K562 (cell line): ENCODE results near the gene ZMYND8. TPM values are rescaled to one million over a fixed set of nuclear protein-coding genes. Genes with fewer than 3 reads are reported as not detected.

Source experiments
- ATAC-seq: fragments of 200-7000 bp; cut with Tn5 transposase; 3 replicates; pipeline ENCODE4 v1.9.1; 2020; ENCODE audit warnings: moderate library complexity
- BruUV-seq: library from RNA; stranded (reverse); fragments of 400-500 nt; replicated peaks from 2 replicates; lab custom pipeline; 2021; lab: Mats Ljungman, UMichigan
- CTCF ChIA-PET: fragments of 300-600 bp; formaldehyde crosslinking; extraction: SDS; loops from one replicate; lab custom pipeline; 2021; ENCODE audit warnings: low intra/inter-chr PET ratio; lab: Yijun Ruan, JAX
- POLR2A ChIA-PET: fragments of 300-600, 350-650 bp; sonication (Branson Sonifier 250); formaldehyde crosslinking; extraction: SDS; loops from one replicate; lab custom pipeline; 2021; ENCODE audit warnings: antibody characterized with exemption, inconsistent platforms; lab: Yijun Ruan, JAX
- DNase-seq, 4 experiments: peaks; one replicate each; pipeline versions ENCODE4 v3.0.0 to v3.0.0-alpha.2; 2011 to 2018; ENCODE audit warnings: low spot score in 3 of 4, mixed read lengths in 3 of 4; ENCODE audit errors: extremely low read depth in 1 of 4
- FAIRE-seq: peaks from 2 replicates; lab custom pipeline; 2011; peaks lifted over from hg19 to GRCh38; lab: Jason Lieb, UNC
- H2AFZ ChIP-seq: 2 replicates; pipeline ENCODE4 v1.6.0; 2011; ENCODE audit warnings: low read depth, low read length, control low read depth, inconsistent platforms
- H3K27ac ChIP-seq: fragments of 200-600 bp; 3 replicates; pipeline ENCODE4 v1.8.0; 2011; ENCODE audit warnings: low read depth, mild to moderate bottlenecking, control low read depth, inconsistent platforms, low read length, moderate library complexity, mixed read lengths; ENCODE audit errors: extremely low read depth
- H3K27me3 ChIP-seq, 2 experiments: fragments of 300-600 bp in 1 of 2; 2 replicates in 1 of 2; 3 replicates in 1 of 2; pipeline versions ENCODE4 v1.6.0 to v1.8.0; 2011; ENCODE audit warnings: inconsistent platforms in 2 of 2, low read length in 2 of 2, mild to moderate bottlenecking in 1 of 2, mixed read lengths in 1 of 2, moderate library complexity in 1 of 2; ENCODE audit not compliant: control insufficient read depth in 2 of 2, insufficient read depth in 2 of 2
- H3K36me3 ChIP-seq: fragments of 300-600 bp; 3 replicates; pipeline ENCODE4 v1.8.0; 2011; ENCODE audit warnings: mild to moderate bottlenecking, low read length, inconsistent platforms; ENCODE audit not compliant: control insufficient read depth, insufficient read depth
- H3K4me1 ChIP-seq, 2 experiments: fragments of 200-600 bp in 1 of 2; replicated peaks in 1 of 2; 2 replicates in 1 of 2; 3 replicates in 1 of 2; pipeline versions ENCODE4 v1.5.1 to v1.8.0; 2011; ENCODE audit warnings: inconsistent platforms in 2 of 2, low read length in 2 of 2, mild to moderate bottlenecking in 1 of 2, mixed read lengths in 1 of 2, moderate library complexity in 1 of 2; ENCODE audit not compliant: control insufficient read depth in 2 of 2, insufficient read depth in 2 of 2
- H3K4me2 ChIP-seq: 2 replicates; pipeline ENCODE4 v1.6.1; 2011; ENCODE audit warnings: low read length, control low read depth, inconsistent platforms, mixed read lengths; ENCODE audit not compliant: insufficient read depth
- H3K4me3 ChIP-seq: fragments of 200-600 bp; sonication (generic), shearing (Covaris generic); 2 replicates; pipeline ENCODE4 v1.5.1; 2016; ENCODE audit warnings: control low read depth, inconsistent platforms
- H3K79me2 ChIP-seq: fragments of 200-600 bp; 3 replicates; pipeline ENCODE4 v1.8.0; 2011; ENCODE audit warnings: low read length, inconsistent platforms; ENCODE audit not compliant: control insufficient read depth, insufficient read depth
- H3K9ac ChIP-seq, 2 experiments: 2 replicates each; pipeline versions ENCODE4 v1.6.0 to v1.6.1; 2011; ENCODE audit warnings: low read depth in 2 of 2, low read length in 2 of 2, control low read depth in 1 of 2, inconsistent platforms in 1 of 2, mild to moderate bottlenecking in 1 of 2, mixed read lengths in 1 of 2; ENCODE audit not compliant: insufficient read depth in 1 of 2
- H3K9me1 ChIP-seq: one replicate; pipeline ENCODE4 v1.6.0; 2011; ENCODE audit warnings: inconsistent platforms, mild to moderate bottlenecking, low read length, moderate library complexity; ENCODE audit not compliant: control insufficient read depth, insufficient read depth
- H3K9me3 ChIP-seq: replicated peaks from 2 replicates; pipeline ENCODE4 v1.5.1; 2011; ENCODE audit warnings: low read depth, low read length, inconsistent platforms; ENCODE audit not compliant: control insufficient read depth, insufficient read depth
- H4K20me1 ChIP-seq: replicated peaks from 2 replicates; pipeline ENCODE4 v1.6.1; 2011; ENCODE audit warnings: low read length, inconsistent platforms, mixed read lengths; ENCODE audit not compliant: control insufficient read depth, insufficient read depth
- IRF2 ChIP-seq: sonication (generic); formaldehyde crosslinking; IDR thresholded peaks from 2 replicates; pipeline ENCODE4 v1.8.1; 2022; ENCODE audit warnings: mild to moderate bottlenecking, missing genetic modification reagents
- MYC ChIP-seq, 2 experiments: fragments of 250-450 bp in 1 of 2; sonication (Bioruptor Pico) in 1 of 2; IDR thresholded peaks; 2 replicates each; pipeline versions ENCODE4 v1.5.1 to v1.6.1; 2012 to 2021; ENCODE audit warnings: low read depth in 2 of 2, borderline replicate concordance in 1 of 2, improper control_type of control experiment in 1 of 2, low read length in 1 of 2, mild to moderate bottlenecking in 1 of 2, moderate library complexity in 1 of 2
- OTX1 ChIP-seq: fragments of 450-650 bp; formaldehyde crosslinking; IDR thresholded peaks from 2 replicates; pipeline ENCODE4 v1.4.0; 2022; ENCODE audit warnings: mild to moderate bottlenecking
- PTRF ChIP-seq: fragments of 450-650 bp; IDR thresholded peaks from 2 replicates; pipeline ENCODE4 v1.6.1; 2016; ENCODE audit warnings: mild to moderate bottlenecking, missing genetic modification characterization, missing compliant biosample characterization
- ZNF384 ChIP-seq: IDR thresholded peaks from 2 replicates; pipeline ENCODE4 v1.6.1; 2012; ENCODE audit warnings: low read depth, low read length, improper control_type of control experiment
- in situ Hi-C: fragments of 300-500 bp; cut with MboI; formaldehyde crosslinking; loops from 4 replicates; pipeline ENCODE4 v1.15.0; 2018; ENCODE audit warnings: inconsistent platforms, mixed read lengths
- intact Hi-C: fragments of 100-400 bp; cut with micrococcal nuclease; formaldehyde crosslinking; loops from 2 replicates; pipeline ENCODE4 v1.14.2; 2022
- polyA plus RNA-seq, 8 experiments: library from polyadenylated mRNA; depleted of rRNA in 4 of 8; stranded (reverse) in 5 of 8; unstranded in 3 of 8; fragments of >200 nt; fragmentation: Nextera tagmentation in 2 of 8; fragmentation: Illumina TruSeq in 1 of 8; extraction: Ambion mirVana in 2 of 8; extraction: Trizol in 1 of 8; gene quantifications; 2 replicates each; pipeline versions ENCODE4 v1.2.1 to v1.2.3, GENCODE V29; 2011 to 2014; ENCODE audit warnings: inconsistent platforms in 1 of 8, missing spikeins in 1 of 8
- total RNA-seq, 7 experiments: library from RNA; depleted of rRNA in 6 of 7; stranded (reverse); fragments of >200 nt in 6 of 7; fragmentation: Illumina TruSeq in 2 of 7; extraction: Trizol in 2 of 7; gene quantifications; 2 replicates each; pipeline versions ENCODE4 v1.2.1 to v1.2.3, GENCODE V29; 2011 to 2021; ENCODE audit warnings: low replicate concordance in 1 of 7
- TF ChIP-seq, protein P1 (sequence below): fragments of 200-800 bp; sonication (Bioruptor generic); IDR thresholded peaks from 2 replicates; pipeline ENCODE4 v1.6.1; 2016; ENCODE audit warnings: missing genetic modification characterization, missing compliant biosample characterization
- TF ChIP-seq, protein P2 (sequence below): IDR thresholded peaks from 2 replicates; pipeline ENCODE4 v1.6.1; 2016; ENCODE audit warnings: missing genetic modification characterization, missing compliant biosample characterization

The ZMYND8 gene
- total and polyA plus RNA-seq, 9 of the 15 experiments (the other 6 are each of a cell fraction or from before 2014, with no cell fraction given), result 31.8 to 148 (median 71.9) TPM

DNA sequence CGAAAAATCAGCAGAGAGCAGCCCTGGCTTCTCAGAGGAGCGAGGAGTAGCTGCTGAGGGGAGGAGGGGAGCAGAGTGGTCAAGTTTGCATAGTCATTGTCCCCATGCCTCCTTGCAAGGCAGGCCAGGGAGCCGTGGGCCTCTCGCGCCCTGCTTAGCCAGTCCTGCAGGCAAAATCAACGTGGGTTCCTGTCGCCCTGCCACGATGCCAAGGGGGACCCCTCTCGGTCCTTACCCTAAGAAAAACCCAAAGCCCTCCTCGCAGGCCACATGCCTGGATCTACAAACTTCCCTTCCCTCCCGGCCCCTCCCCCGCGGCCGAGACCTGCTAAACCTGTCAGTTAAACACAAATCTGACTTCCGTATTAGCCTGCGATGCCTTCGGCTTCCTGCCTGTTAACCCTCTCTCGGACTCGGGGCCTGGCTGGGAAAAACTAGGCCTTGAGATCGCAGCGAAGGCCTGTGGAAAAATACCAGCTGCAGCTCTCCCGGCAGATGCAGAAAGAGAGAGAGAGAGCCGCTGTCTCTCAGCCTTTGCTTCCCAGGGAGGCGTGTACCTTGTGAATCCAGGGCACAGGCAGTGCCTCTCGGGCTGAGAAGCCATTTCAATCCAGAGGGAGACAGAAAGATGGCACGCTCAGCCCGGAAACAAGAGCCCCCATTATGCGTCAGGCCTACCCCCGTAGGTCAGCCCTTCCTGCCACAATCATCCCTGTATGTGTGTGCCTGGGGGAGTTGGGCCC is 968 bp upstream of the ZMYND8 start (continued):
- peak; percentile 70; the same call in 1 of the 2 replicates for TF ChIP-seq MYC (IDR thresholded peaks at IDR 0.05; ENCODE audit: low read depth, low read length)
- peak; percentile 54; the same call in 1 of the 2 replicates for TF ChIP-seq MYC (CRISPR knock-in tag; IDR thresholded peaks at IDR 0.05; ENCODE audit: borderline replicate concordance, low read depth)
- TF ChIP-seq, protein P1, sequence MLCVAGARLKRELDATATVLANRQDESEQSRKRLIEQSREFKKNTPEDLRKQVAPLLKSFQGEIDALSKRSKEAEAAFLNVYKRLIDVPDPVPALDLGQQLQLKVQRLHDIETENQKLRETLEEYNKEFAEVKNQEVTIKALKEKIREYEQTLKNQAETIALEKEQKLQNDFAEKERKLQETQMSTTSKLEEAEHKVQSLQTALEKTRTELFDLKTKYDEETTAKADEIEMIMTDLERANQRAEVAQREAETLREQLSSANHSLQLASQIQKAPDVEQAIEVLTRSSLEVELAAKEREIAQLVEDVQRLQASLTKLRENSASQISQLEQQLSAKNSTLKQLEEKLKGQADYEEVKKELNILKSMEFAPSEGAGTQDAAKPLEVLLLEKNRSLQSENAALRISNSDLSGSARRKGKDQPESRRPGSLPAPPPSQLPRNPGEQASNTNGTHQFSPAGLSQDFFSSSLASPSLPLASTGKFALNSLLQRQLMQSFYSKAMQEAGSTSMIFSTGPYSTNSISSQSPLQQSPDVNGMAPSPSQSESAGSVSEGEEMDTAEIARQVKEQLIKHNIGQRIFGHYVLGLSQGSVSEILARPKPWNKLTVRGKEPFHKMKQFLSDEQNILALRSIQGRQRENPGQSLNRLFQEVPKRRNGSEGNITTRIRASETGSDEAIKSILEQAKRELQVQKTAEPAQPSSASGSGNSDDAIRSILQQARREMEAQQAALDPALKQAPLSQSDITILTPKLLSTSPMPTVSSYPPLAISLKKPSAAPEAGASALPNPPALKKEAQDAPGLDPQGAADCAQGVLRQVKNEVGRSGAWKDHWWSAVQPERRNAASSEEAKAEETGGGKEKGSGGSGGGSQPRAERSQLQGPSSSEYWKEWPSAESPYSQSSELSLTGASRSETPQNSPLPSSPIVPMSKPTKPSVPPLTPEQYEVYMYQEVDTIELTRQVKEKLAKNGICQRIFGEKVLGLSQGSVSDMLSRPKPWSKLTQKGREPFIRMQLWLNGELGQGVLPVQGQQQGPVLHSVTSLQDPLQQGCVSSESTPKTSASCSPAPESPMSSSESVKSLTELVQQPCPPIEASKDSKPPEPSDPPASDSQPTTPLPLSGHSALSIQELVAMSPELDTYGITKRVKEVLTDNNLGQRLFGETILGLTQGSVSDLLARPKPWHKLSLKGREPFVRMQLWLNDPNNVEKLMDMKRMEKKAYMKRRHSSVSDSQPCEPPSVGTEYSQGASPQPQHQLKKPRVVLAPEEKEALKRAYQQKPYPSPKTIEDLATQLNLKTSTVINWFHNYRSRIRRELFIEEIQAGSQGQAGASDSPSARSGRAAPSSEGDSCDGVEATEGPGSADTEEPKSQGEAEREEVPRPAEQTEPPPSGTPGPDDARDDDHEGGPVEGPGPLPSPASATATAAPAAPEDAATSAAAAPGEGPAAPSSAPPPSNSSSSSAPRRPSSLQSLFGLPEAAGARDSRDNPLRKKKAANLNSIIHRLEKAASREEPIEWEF (CRISPR knock-in tag), result peak; percentile 94

DNA sequence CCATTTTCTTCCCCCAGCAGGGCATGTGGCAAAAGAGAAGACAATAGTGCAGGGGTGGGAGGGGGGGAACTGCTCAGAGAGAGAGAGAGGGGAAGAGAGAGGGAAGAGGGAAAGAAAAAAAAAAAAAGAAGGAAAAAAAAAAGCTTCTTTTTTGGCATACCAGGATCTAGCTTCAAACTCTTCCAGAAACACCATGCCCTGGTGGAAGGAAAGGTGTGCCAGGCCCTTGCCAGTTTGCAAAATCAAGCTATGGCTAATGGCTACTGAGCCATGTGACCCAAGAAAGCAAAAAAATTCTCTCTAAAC is 326 bp downstream of the ZMYND8 start:
- no TSS peak for BruUV-seq
- in situ Hi-C loops, result no loop called here
- TF ChIP-seq OTX1, result peak; percentile 15; the same call in 1 of the 2 replicates
- no peak for TF ChIP-seq IRF2
- TF ChIP-seq ZNF384, result 0 out of 2 replicates have a peak, but pooled peaks have one; percentile 5
- TF ChIP-seq PTRF, result 0 out of 2 replicates have a peak, but pooled peaks have one; percentile 38
- TF ChIP-seq, protein P2, sequence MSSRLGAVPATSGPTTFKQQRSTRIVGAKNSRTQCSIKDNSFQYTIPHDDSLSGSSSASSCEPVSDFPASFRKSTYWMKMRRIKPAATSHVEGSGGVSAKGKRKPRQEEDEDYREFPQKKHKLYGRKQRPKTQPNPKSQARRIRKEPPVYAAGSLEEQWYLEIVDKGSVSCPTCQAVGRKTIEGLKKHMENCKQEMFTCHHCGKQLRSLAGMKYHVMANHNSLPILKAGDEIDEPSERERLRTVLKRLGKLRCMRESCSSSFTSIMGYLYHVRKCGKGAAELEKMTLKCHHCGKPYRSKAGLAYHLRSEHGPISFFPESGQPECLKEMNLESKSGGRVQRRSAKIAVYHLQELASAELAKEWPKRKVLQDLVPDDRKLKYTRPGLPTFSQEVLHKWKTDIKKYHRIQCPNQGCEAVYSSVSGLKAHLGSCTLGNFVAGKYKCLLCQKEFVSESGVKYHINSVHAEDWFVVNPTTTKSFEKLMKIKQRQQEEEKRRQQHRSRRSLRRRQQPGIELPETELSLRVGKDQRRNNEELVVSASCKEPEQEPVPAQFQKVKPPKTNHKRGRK (tag), result peak; percentile 90

More for the DNA sequence above, 326 bp downstream of the ZMYND8 start:
- no peaks in the 10 kb centered on the region for H3K9me3 ChIP-seq
- H3K4me3 ChIP-seq, result peak overlapping the region; percentile 65
- peak in 1 of 4 experiments; percentile 36 for DNase-seq
- peak overlapping the region; percentile 87 for H3K4me2 ChIP-seq
- no peaks in the 10 kb centered on the region for H4K20me1 ChIP-seq
- no peaks in the 10 kb centered on the region for H3K27me3 ChIP-seq
- FAIRE-seq, result no peak
- intact Hi-C loops, result loop anchor here (5.0 kb wide), 1 partner anchor 39 kb away; no protein-coding TSS in a partner anchor
- peak overlapping the region; percentile 84 to 92 for H3K9ac ChIP-seq
- no peak for ATAC-seq
- H2AFZ ChIP-seq, result no peak overlapping the region
- ChIA-PET POLR2A (interaction anchor here (0.6 to 2.4 kb wide), 17 partner anchors 9 to 1452 kb away, joined by 3 to 21 read pairs (median 5); no protein-coding TSS in a partner anchor), CTCF (interaction anchor here (1.1 kb wide), 1 partner anchor 28 kb away, joined by 3 read pairs; no protein-coding TSS in a partner anchor)
- peaks cover 43% of the 10 kb centered on the region for H3K36me3 ChIP-seq
- peak overlapping the region; percentile 97 for H3K27ac ChIP-seq
- no peaks in the 10 kb centered on the region for H3K9me1 ChIP-seq
- peaks cover 91% of the 10 kb centered on the region for H3K79me2 ChIP-seq
- peaks cover 38 to 41% of the 10 kb centered on the region in 2 experiments for H3K4me1 ChIP-seq
